ENCODE results near the gene S100A6. TPM values are rescaled to one million over a fixed set of nuclear protein-coding genes. Genes with fewer than 3 reads are reported as not detected.

Gene S100A6
- total RNA-seq, 1 experiment from 2014 or later = 106 TPM

DNA sequence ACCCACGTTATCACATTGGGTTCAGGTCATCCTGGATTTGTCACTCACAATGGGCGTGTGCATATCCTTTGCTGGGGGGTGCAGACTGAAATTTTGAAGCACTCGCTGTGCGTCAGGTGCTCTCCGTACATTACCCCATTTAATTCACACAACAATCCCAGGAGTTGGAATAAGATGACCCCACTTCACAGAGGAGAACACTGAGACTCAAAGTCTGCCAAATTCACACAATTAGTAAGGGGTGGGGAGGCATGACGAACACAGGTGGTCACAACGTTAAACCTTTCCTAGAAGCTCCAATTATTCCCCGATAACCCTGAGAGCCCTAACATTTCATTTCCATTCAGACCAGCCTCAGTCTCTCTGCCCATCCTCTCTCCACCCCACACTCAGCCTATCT, 33.7 kb upstream of the S100A6 start:
- Histone ChIP-seq H3K4me3 (ENCODE audit: low read depth, low read length, poor library complexity, severe bottlenecking) (no peak overlapping the region), H3K36me3 (ENCODE audit: insufficient read depth, low read length, poor library complexity, severe bottlenecking) (no peaks in the 10 kb centered on the region), H3K9me3 (ENCODE audit: low read depth, low read length, poor library complexity, severe bottlenecking) (no peaks in the 10 kb centered on the region), H3K27ac (ENCODE audit: low read depth, low read length, poor library complexity, severe bottlenecking) (no peak overlapping the region), H3K27me3 (replicated peaks; ENCODE audit: insufficient read depth, low read depth, low read length, poor library complexity) (no peaks in the 10 kb centered on the region), H3K4me1 (ENCODE audit: insufficient read depth, low read length, poor library complexity, severe bottlenecking) (peaks cover 22% of the 10 kb centered on the region)
- TF ChIP-seq, protein P1, sequence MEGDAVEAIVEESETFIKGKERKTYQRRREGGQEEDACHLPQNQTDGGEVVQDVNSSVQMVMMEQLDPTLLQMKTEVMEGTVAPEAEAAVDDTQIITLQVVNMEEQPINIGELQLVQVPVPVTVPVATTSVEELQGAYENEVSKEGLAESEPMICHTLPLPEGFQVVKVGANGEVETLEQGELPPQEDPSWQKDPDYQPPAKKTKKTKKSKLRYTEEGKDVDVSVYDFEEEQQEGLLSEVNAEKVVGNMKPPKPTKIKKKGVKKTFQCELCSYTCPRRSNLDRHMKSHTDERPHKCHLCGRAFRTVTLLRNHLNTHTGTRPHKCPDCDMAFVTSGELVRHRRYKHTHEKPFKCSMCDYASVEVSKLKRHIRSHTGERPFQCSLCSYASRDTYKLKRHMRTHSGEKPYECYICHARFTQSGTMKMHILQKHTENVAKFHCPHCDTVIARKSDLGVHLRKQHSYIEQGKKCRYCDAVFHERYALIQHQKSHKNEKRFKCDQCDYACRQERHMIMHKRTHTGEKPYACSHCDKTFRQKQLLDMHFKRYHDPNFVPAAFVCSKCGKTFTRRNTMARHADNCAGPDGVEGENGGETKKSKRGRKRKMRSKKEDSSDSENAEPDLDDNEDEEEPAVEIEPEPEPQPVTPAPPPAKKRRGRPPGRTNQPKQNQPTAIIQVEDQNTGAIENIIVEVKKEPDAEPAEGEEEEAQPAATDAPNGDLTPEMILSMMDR (conservative IDR thresholded peaks at IDR 0.05; ENCODE audit: low read depth, low read length) = no peak
- TF ChIP-seq EZH2 (IDR thresholded peaks at IDR 0.05; ENCODE audit: borderline replicate concordance, low read depth, low read length, poor library complexity, severe bottlenecking) = no peak
- BruUV-seq (replicated peaks) = no TSS peak
- intact Hi-C loops (cut with micrococcal nuclease; ENCODE audit: unreplicated experiment) = loop anchor here (2.0 kb wide), 1 partner anchor 59 kb away; no protein-coding TSS in a partner anchor
- no peak for DNase-seq (ENCODE audit: low spot score)
- ChIA-PET POLR2A (ENCODE audit: low non-redundant PET) (no interaction called here), CTCF (interaction anchor here (1.7 kb wide), 1 partner anchor 38 kb away, joined by 11 read pairs; no protein-coding TSS in a partner anchor)

DNA sequence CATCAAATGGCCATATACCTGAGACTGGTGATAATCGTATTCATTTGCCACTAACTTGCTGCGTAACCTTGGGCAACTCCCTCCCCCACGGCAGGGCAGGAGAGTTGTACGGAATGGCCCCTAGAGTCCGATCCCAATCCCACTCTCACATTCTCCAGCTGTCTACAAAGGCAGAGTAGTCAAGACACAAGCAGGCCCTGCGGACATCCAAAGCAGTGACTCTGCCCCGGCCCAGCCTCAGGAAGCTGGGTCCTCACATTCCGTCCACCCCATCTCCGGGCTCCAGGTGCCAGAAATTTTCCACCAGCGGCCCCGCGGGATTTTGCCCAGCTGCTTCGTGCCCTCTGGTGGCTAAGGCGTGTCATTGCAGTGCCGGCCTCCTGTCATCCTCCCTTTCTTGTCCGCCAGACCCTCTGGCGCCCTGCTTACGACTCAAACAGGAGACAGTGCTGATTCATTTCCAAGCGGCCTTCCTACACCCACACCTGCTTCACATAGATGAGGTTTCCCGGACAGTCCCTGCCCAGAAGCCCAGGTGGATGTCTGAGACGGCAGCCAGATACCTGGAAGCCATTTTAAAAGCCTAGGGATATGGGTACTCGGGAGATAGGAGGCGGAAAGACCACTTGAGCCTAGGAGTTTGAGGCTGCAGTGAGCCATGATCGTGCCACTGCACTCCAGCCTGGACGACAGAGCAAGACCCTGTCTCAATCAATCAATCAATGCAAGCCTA, 32.7 kb upstream of the S100A6 start:
- Histone ChIP-seq H3K36me3 (ENCODE audit: insufficient read depth, low read length, poor library complexity, severe bottlenecking) (no peaks in the 10 kb centered on the region), H3K4me3 (ENCODE audit: low read depth, low read length, poor library complexity, severe bottlenecking) (no peak overlapping the region), H3K4me1 (ENCODE audit: insufficient read depth, low read length, poor library complexity, severe bottlenecking) (peaks cover 26% of the 10 kb centered on the region), H3K27ac (ENCODE audit: low read depth, low read length, poor library complexity, severe bottlenecking) (no peak overlapping the region), H3K27me3 (replicated peaks; ENCODE audit: insufficient read depth, low read depth, low read length, poor library complexity) (no peaks in the 10 kb centered on the region), H3K9me3 (ENCODE audit: low read depth, low read length, poor library complexity, severe bottlenecking) (no peaks in the 10 kb centered on the region)
- CTCF ChIA-PET = interaction anchor here (0.7 to 1.7 kb wide), 8 partner anchors 24 to 409 kb away, joined by 3 to 14 read pairs (median 4); partner anchors contain the start of gene S100A6
- TF ChIP-seq EZH2 (IDR thresholded peaks at IDR 0.05; ENCODE audit: borderline replicate concordance, low read depth, low read length, poor library complexity, severe bottlenecking) = no peak
- TF ChIP-seq, protein P1 (conservative IDR thresholded peaks at IDR 0.05; ENCODE audit: low read depth, low read length) = peak; percentile 98
- POLR2A ChIA-PET (ENCODE audit: low non-redundant PET) = interaction anchor here (0.6 kb wide), 1 partner anchor 765 kb away, joined by 7 read pairs; no protein-coding TSS in a partner anchor
- peak; percentile 91 for DNase-seq (ENCODE audit: low spot score)
- BruUV-seq (replicated peaks) = no TSS peak
- intact Hi-C loops (cut with micrococcal nuclease; ENCODE audit: unreplicated experiment) = loop anchor here (1.0 to 2.0 kb wide), 2 partner anchors 35 to 58 kb away; no protein-coding TSS in a partner anchor

DNA sequence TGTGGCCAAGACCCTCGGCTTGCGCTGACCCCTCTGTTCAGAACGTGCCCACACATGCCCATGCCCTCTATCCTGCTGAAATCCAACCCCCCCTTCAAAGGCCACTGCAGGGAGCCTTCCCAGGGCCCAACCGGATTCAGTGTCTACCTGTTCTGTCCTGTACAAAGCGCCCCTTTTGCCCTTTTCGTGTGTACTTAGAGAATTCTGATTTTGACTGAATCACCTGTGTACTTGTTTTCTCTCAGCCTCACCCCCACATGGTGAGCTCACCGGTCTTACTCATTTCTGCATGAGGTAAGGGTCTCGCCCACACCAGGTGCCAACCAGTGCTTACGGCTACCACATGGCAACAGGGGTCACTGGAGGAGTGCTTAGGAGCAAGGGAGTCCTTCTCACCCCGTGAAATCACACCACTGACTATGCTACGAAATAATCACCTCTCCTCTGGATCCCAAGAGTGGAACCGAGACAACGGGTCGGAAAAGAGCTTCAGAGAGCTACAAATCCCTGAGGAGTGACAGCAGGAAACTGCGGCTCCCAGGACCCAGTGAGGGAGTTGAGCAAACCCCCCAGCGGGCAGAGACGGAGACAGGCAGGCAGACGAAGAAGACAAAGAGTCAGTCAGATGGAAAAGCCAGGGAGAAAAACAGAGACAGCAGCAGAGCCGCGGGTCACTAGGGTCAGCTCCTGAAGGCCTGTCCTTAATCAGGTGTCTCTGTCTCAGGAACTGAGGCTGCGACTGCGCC, 32.0 kb upstream of the S100A6 start:
- peak; percentile 41 for DNase-seq (ENCODE audit: low spot score)
- Histone ChIP-seq H3K4me1 (ENCODE audit: insufficient read depth, low read length, poor library complexity, severe bottlenecking) (peaks cover 30% of the 10 kb centered on the region), H3K4me3 (ENCODE audit: low read depth, low read length, poor library complexity, severe bottlenecking) (no peak overlapping the region), H3K9me3 (ENCODE audit: low read depth, low read length, poor library complexity, severe bottlenecking) (no peaks in the 10 kb centered on the region), H3K27ac (ENCODE audit: low read depth, low read length, poor library complexity, severe bottlenecking) (peak overlapping the region; percentile 11), H3K36me3 (ENCODE audit: insufficient read depth, low read length, poor library complexity, severe bottlenecking) (no peaks in the 10 kb centered on the region), H3K27me3 (replicated peaks; ENCODE audit: insufficient read depth, low read depth, low read length, poor library complexity) (no peaks in the 10 kb centered on the region)
- POLR2A ChIA-PET (ENCODE audit: low non-redundant PET) = interaction anchor here (0.6 kb wide), 1 partner anchor 765 kb away, joined by 7 read pairs; no protein-coding TSS in a partner anchor
- intact Hi-C loops (cut with micrococcal nuclease; ENCODE audit: unreplicated experiment) = loop anchor here (1.0 to 2.0 kb wide), 2 partner anchors 34 to 57 kb away; no protein-coding TSS in a partner anchor
- TF ChIP-seq, protein P1 (conservative IDR thresholded peaks at IDR 0.05; ENCODE audit: low read depth, low read length) = no peak
- TF ChIP-seq EZH2 (IDR thresholded peaks at IDR 0.05; ENCODE audit: borderline replicate concordance, low read depth, low read length, poor library complexity, severe bottlenecking) = no peak
- CTCF ChIA-PET = interaction anchor here (0.7 to 1.7 kb wide), 8 partner anchors 23 to 410 kb away, joined by 3 to 14 read pairs (median 4); partner anchors contain the start of gene S100A6
- TSS peak; percentile 48 for BruUV-seq (replicated peaks)
